GM19455 (cell line): Measurements from ENCODE around the gene PLEKHD1.
"Not testable (repeated sequence)": the region's sequence is repeated elsewhere in the genome, so short reads cannot be mapped to it uniquely, and the experiment has no call there.

Experiments used
- ATAC-seq: cut with Tn5 transposase; IDR thresholded peaks from one replicate; pipeline ENCODE4 v1.9.1; 2021; ENCODE audit not compliant: unreplicated experiment

PLEKHD1 gene

GRCh38 chr14:69484444-69485314 is at the start of gene PLEKHD1:
Gene PLEKHD1 (plus strand): TSS chr14:69484728. CDS start chr14:69484966, 238 bp downstream.
- no peak for ATAC-seq

DNA sequence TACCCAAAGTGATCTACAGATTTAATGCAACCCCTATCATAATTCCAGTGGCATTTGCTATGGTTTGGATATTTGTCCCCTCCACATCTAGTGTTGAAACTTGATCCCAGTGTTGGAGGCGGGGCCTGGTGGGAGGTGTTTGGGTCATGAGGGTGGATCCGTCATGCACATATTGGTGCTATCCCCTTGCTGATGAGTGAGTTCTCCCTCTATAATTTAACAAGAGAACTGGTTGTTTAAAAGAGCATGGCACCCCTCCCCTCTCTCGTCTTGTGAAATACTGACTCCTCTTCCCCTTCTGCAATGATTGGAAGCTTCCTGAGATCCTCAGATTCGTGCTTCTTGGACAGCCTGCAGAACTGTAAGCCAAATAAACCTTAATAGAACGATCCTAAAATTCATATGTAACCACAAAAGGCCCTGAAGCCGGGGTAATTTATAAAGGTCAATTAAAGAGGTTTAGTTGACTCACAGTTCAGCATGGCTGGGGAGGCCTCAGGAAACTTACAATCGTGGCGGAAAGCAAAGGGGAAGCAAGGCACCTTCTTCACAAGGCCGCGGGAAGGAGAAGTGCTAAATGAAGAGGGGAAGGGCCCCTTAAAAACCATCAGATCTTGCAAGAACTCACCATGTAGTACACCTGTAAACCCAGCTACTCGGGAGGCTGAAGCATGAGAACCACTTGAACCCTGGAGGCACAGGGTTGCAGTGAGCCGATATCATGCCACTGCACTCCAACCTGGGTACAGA is 44.8 kb upstream of the PLEKHD1 start:
- no peak for ATAC-seq

DNA sequence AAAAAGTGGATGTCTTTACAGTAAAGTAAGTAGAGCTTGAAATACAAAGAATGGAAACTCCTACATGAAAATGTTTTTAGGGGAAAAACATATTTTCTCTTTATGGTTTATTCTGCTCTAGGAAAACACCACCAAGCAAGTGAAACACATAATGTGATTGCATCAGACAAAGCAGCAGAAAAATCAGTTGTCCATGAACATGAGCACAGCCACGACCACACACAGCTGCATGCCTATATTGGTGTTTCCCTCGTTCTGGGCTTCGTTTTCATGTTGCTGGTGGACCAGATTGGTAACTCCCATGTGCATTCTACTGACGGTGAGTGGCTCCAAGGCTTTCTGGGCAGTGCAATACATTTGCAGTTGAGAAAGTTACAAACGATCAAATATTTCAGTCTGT is 42.6 kb upstream of the PLEKHD1 start:
- ATAC-seq, result no peak

DNA sequence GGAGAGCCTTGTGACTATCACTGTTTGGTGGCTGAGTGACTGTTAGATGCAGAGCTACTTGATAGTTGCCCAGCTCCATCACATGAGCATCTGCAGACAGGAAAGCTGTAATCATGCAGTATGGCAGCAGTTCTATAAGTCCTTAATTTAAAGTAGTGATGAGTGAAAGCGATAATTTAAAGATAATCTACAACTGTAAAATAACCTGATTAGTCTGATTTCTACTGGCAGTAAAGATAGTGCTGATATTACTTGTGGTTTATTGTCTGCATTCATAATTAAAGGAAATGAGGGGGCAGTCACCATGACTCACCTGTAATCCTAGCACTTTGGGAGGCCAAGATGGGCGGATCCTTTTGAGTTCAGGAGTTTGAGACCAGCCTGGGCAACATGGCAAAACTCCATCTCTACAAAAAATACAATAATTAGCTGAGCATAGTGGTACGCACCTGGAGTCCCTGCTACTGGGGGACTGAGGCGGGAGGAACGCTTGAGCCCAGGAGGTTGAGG is 41.2 kb upstream of the PLEKHD1 start:
- no peak for ATAC-seq

- ATAC-seq, result no peak
Observed at GRCh38 chr14:69449216-69449615, 35.3 kb upstream of the PLEKHD1 start.

DNA sequence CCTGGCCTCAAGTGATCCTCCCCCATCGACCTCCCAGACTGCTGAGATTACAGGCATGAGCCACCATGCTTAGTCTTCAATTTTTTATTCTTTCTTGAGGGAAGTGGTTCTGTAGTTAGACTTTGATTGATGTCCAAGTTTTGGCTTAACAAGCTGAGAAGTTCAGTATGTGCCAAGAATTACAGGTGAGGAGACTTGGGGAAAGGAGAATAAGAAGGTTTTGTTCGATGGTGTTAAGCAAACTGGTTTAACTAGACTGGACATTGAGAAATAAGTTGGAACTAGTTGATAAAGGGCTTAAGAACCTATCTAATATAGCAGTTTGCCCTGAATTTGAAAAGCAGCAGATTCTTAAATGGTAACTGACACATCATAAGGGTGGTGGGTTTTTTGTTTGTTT is 32.6 kb upstream of the PLEKHD1 start:
- ATAC-seq, result no peak

GRCh38 chr14:69458350-69458749 is 26.2 kb upstream of the PLEKHD1 start:
- no peak for ATAC-seq

GRCh38 chr14:69459122-69459521 is 25.4 kb upstream of the PLEKHD1 start:
- ATAC-seq, result no peak

- no peak for ATAC-seq
Observed at GRCh38 chr14:69460093-69460701, 24.3 kb upstream of the PLEKHD1 start.

- ATAC-seq, result no peak
Observed at GRCh38 chr14:69464379-69464778, 20.1 kb upstream of the PLEKHD1 start.

DNA sequence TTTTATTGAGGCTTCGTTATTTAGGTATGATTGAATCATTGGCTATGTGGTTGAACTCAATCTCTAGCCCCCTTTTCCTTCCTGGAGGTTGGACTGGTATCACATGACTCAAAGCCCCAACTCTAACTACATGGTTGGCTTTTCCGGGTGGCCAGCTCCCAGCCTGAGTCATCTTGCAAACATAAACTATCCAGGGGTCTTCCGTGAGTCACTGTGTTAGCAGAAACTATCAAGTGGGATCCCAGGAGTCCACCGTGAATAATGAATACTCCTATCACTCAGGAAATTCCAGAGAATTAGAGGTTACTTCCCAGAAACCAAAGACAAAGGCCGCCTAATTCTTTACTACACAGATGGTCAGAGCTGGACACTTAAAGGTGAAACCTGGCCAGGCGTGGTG is 19.7 kb upstream of the PLEKHD1 start:
- ATAC-seq, result no peak

GRCh38 chr14:69468949-69469348 is 15.6 kb upstream of the PLEKHD1 start:
- no peak for ATAC-seq

GRCh38 chr14:69471436-69471835 is 13.1 kb upstream of the PLEKHD1 start:
- ATAC-seq, result no peak

GRCh38 chr14:69471916-69472315 is 12.6 kb upstream of the PLEKHD1 start:
- ATAC-seq, result no peak

- ATAC-seq, result no peak
Observed at GRCh38 chr14:69473260-69473659, 11.3 kb upstream of the PLEKHD1 start.

DNA sequence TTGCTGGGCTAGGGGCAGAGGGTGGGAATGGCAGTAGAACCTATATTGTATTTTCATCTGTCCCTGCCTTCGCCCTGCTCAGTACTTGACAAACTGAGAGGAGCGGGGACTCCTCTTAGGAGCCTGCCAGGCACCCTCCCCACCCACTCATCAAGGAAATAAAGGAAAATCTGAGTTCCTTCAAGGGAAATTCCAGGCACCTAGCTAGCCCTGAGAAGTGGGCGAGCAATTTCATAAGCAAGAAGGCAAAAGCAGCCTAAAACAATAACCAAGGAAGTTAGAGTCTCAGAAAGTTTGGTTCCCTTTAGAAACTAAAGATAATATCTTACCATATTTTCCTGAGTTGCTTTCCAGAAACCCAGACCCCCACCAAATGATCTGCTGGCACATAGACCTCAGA is 10.6 kb upstream of the PLEKHD1 start:
- ATAC-seq, result no peak

DNA sequence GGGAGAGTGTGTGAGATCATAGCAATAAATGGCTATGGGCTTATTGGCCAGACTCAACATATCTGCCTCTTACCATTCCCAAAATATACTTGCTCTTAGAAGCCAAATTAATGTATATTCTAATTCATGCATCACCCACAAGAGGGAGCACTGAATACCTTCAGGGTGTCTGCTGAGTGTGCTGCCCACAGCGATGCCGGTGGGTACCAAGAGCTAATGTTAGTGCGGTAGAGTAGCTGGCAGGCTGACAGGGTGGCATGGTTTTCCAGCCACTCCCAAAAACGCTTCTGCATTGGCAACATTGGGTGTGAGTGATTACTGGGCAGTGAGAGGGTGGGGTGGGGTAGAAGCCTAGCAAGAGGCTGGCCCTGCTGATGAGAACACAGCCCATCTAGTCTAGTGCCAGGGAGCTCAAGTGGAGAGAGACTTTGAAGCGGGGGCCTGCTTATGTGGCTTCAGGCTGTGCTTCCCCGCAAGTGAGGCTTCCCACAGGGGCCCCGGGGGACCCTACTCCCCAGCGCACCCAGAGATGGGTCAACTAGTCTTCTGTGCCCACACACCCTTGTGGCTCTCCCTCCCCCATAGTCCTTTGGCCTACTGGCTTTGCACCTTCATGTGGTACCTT is 9.2 kb upstream of the PLEKHD1 start:
- ATAC-seq, result no peak

- not testable (repeated sequence) for ATAC-seq
Observed at GRCh38 chr14:69476824-69477450, 7.6 kb upstream of the PLEKHD1 start.

GRCh38 chr14:69478055-69478454 is 6.5 kb upstream of the PLEKHD1 start:
- ATAC-seq, result not testable (repeated sequence)

DNA sequence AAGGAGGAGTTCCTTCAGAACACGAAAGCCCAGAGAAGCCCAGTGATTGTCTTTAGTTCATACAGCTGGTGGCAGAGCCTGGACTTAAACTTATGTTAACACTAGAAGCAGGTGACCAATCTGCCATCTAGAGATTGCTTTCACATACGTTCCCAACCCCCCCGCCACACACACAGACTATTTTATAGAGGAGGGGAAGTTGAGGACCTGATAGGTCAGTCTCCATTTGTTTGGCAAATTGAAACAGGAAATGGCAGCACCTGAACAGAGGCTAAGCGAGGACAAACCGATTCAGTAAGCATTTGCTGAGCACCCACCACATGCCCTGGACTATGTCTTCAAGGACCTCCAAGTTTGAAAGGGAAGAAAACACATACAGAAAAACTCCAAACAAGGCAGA is 4.8 kb upstream of the PLEKHD1 start:
- no peak for ATAC-seq

DNA sequence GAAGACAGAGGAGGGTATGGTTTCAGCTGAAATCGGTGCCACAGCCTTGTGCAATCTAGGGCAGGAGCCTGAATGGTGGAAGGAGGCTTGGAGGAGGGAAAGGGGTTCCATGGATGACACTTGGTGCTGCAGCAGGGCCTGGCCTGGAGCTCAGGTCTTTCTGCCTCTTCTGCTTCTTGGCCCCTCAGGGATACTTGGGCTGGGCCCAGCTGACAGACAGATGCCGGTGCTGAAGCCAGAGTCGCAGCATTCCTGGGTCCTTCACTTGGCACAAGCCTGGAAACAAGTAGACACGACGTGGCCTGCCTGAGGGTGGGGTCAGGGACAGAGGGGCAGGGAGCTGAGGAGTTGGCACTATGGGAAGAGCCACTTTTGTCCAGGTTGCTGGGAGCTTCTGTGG is 4.4 kb upstream of the PLEKHD1 start:
- ATAC-seq, result no peak
